ENCODE measurements around the gene IFIT2. TPM values are rescaled to one million over a fixed set of nuclear protein-coding genes. Genes with fewer than 3 reads are reported as not detected.

Gene IFIT2
- polyA plus RNA-seq, 3 donors, result 9.7 to 25.2 (median 15.5) TPM

GRCh38 chr10:89255793-89256192 lies 46.1 kb upstream of the IFIT2 start:
- H2AFZ ChIP-seq (ENCODE audit: insufficient read depth, low read depth, low read length, poor library complexity, severe bottlenecking), result peak overlapping the region; percentile 25
- peaks cover 5 to 13% (median 7%) of the 10 kb centered on the region in 7 donors for H3K9me3 Mint-ChIP-seq
- H3K27ac Mint-ChIP-seq, result peak overlapping the region; percentile 95 to 99 (median 97)
- H3K36me3 ChIP-seq (replicated peaks in 1 of 2; ENCODE audit: control insufficient read depth in 1 of 2, insufficient read depth in 2 of 2, low read length in 2 of 2), result no peaks in the 10 kb centered on the region
- DNase-seq, result peak; percentile 48 to 73 (median 70)
- H3K4me1 ChIP-seq (ENCODE audit: control insufficient read depth in 1 of 2, insufficient read depth in 2 of 2, low read length in 2 of 2), result peaks cover 48 to 65% of the 10 kb centered on the region in 2 donors
- no peaks in the 10 kb centered on the region for H4K20me1 ChIP-seq (ENCODE audit: insufficient read depth, low read length)
- no peaks in the 10 kb centered on the region for H3K36me3 Mint-ChIP-seq
- H3K9ac ChIP-seq (ENCODE audit: insufficient read depth, low read length, poor library complexity, severe bottlenecking), result no peak overlapping the region
- H3K4me3 Mint-ChIP-seq, result peak overlapping the region; percentile 38 to 76
- no peaks in the 10 kb centered on the region for H3K27me3 Mint-ChIP-seq (ENCODE audit: low read depth in 3 of 3)
- H3K27ac ChIP-seq (ENCODE audit: low read depth in 1 of 2, low read length in 2 of 2), result peak overlapping the region; percentile 80 to 87
- H3K4me3 ChIP-seq (replicated peaks in 1 of 3; ENCODE audit: low read depth in 2 of 3, low read length in 3 of 3), result peak overlapping the region in 1 of 3 experiments; percentile 42
- peaks cover 0 to 13% of the 10 kb centered on the region in 2 donors for H3K9me3 ChIP-seq (replicated peaks in 1 of 2; ENCODE audit: control insufficient read depth in 1 of 2, insufficient read depth in 1 of 2, low read length in 2 of 2)
- intact Hi-C loops (cut with micrococcal nuclease), result loop anchor here in 1 of 2 donors (5.0 kb wide), 1 partner anchor 47 kb away; the partner anchor contains the start of gene IFIT2
- no peaks in the 10 kb centered on the region for H3K27me3 ChIP-seq (ENCODE audit: control insufficient read depth in 2 of 2, insufficient read depth in 2 of 2, low read length in 2 of 2)
- peaks cover 44% of the 10 kb centered on the region for H3K4me1 Mint-ChIP-seq
- TF ChIP-seq, protein P1, sequence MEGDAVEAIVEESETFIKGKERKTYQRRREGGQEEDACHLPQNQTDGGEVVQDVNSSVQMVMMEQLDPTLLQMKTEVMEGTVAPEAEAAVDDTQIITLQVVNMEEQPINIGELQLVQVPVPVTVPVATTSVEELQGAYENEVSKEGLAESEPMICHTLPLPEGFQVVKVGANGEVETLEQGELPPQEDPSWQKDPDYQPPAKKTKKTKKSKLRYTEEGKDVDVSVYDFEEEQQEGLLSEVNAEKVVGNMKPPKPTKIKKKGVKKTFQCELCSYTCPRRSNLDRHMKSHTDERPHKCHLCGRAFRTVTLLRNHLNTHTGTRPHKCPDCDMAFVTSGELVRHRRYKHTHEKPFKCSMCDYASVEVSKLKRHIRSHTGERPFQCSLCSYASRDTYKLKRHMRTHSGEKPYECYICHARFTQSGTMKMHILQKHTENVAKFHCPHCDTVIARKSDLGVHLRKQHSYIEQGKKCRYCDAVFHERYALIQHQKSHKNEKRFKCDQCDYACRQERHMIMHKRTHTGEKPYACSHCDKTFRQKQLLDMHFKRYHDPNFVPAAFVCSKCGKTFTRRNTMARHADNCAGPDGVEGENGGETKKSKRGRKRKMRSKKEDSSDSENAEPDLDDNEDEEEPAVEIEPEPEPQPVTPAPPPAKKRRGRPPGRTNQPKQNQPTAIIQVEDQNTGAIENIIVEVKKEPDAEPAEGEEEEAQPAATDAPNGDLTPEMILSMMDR (IDR thresholded peaks at IDR 0.05), result no peak
- peaks cover 9% of the 10 kb centered on the region for H3K79me2 ChIP-seq (ENCODE audit: insufficient read depth, low read length)
- H3K4me2 ChIP-seq (replicated peaks; ENCODE audit: extremely low read depth, low read length, poor library complexity, severe bottlenecking), result peak overlapping the region; percentile 56

GRCh38 chr10:89256340-89256739 lies 45.5 kb upstream of the IFIT2 start:
- H3K79me2 ChIP-seq (ENCODE audit: insufficient read depth, low read length), result peaks cover 4% of the 10 kb centered on the region
- H3K27me3 ChIP-seq (ENCODE audit: control insufficient read depth in 2 of 2, insufficient read depth in 2 of 2, low read length in 2 of 2), result no peaks in the 10 kb centered on the region
- Mint-ChIP-seq H3K4me3 (peak overlapping the region in 1 of 2 donors; percentile 76), H3K36me3 (no peaks in the 10 kb centered on the region), H3K27me3 (ENCODE audit: low read depth in 3 of 3) (no peaks in the 10 kb centered on the region), H3K4me1 (peaks cover 39% of the 10 kb centered on the region), H3K27ac (peak overlapping the region; percentile 95 to 99 (median 97)), H3K9me3 (peaks cover 5 to 13% (median 7%) of the 10 kb centered on the region in 7 donors)
- no peaks in the 10 kb centered on the region for H3K36me3 ChIP-seq (replicated peaks in 1 of 2; ENCODE audit: control insufficient read depth in 1 of 2, insufficient read depth in 2 of 2, low read length in 2 of 2)
- no peak overlapping the region for H3K9ac ChIP-seq (ENCODE audit: insufficient read depth, low read length, poor library complexity, severe bottlenecking)
- peak overlapping the region; percentile 80 to 87 for H3K27ac ChIP-seq (ENCODE audit: low read depth in 1 of 2, low read length in 2 of 2)
- whole genome bisulfite sequencing (ENCODE audit: insufficient coverage), result 14% methylated on average over 2 of the region's 3 CpGs
- TF ChIP-seq, protein P1 (IDR thresholded peaks at IDR 0.05), result no peak
- no peak overlapping the region for H2AFZ ChIP-seq (ENCODE audit: insufficient read depth, low read depth, low read length, poor library complexity, severe bottlenecking)
- peak overlapping the region; percentile 56 for H3K4me2 ChIP-seq (replicated peaks; ENCODE audit: extremely low read depth, low read length, poor library complexity, severe bottlenecking)
- DNase-seq, result peak; percentile 68 to 81 (median 81)
- intact Hi-C loops (cut with micrococcal nuclease), result loop anchor here in 1 of 2 donors (5.0 kb wide), 1 partner anchor 46 kb away; the partner anchor contains the start of gene IFIT2
- no peaks in the 10 kb centered on the region for H4K20me1 ChIP-seq (ENCODE audit: insufficient read depth, low read length)
- H3K4me3 ChIP-seq (replicated peaks in 1 of 3; ENCODE audit: low read depth in 2 of 3, low read length in 3 of 3), result peak overlapping the region in 1 of 3 experiments; percentile 42
- H3K9me3 ChIP-seq (replicated peaks in 1 of 2; ENCODE audit: control insufficient read depth in 1 of 2, insufficient read depth in 1 of 2, low read length in 2 of 2), result peaks cover 0 to 13% of the 10 kb centered on the region in 2 donors
- peaks cover 44 to 60% of the 10 kb centered on the region in 2 donors for H3K4me1 ChIP-seq (ENCODE audit: control insufficient read depth in 1 of 2, insufficient read depth in 2 of 2, low read length in 2 of 2)

Measured in CD14-positive monocyte (primary cell).